ENCODE measurements around the gene CPT2. TPM values are rescaled to one million over a fixed set of nuclear protein-coding genes. Genes with fewer than 3 reads are reported as not detected.

The CPT2 gene
- total and polyA plus RNA-seq, 9 of the 15 experiments (the other 6 are each of a cell fraction or from before 2014, with no cell fraction given) = 7.6 to 25.1 (median 16.8) TPM

DNA sequence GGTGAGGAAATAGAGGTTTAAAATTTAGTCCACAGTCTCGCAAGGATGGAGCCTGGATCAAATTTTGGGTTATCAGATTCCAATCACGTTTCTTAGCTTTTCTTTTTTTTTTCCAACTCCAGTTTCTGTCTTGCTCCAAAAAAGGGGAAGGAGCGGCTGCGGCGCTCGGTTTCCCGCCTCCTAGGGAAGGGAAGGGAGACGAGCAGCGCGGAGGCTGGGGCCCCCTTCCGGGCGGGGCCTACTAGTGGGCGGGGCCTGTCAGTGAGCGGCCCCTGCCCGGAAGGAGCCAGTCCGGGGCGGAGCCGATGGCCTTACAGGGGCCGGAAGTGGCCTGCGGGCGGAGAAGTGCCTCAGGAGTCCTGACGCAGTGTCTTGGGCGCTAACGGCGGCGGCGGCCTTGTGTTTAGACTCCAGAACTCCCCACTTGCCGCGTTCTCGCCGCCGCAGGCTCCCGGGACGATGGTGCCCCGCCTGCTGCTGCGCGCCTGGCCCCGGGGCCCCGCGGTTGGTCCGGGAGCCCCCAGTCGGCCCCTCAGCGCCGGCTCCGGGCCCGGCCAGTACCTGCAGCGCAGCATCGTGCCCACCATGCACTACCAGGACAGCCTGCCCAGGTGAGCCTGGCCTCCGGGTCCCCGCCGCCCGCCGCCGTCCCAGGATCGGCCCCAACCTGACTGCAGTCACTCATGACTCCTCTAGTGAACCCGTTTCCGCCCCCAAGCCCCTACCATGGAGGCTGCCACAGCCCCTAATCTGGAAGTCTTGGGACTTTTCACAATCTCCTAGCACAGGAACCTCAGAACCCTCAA lies at the start of gene CPT2 (continued):
- TF ChIP-seq, protein P1, sequence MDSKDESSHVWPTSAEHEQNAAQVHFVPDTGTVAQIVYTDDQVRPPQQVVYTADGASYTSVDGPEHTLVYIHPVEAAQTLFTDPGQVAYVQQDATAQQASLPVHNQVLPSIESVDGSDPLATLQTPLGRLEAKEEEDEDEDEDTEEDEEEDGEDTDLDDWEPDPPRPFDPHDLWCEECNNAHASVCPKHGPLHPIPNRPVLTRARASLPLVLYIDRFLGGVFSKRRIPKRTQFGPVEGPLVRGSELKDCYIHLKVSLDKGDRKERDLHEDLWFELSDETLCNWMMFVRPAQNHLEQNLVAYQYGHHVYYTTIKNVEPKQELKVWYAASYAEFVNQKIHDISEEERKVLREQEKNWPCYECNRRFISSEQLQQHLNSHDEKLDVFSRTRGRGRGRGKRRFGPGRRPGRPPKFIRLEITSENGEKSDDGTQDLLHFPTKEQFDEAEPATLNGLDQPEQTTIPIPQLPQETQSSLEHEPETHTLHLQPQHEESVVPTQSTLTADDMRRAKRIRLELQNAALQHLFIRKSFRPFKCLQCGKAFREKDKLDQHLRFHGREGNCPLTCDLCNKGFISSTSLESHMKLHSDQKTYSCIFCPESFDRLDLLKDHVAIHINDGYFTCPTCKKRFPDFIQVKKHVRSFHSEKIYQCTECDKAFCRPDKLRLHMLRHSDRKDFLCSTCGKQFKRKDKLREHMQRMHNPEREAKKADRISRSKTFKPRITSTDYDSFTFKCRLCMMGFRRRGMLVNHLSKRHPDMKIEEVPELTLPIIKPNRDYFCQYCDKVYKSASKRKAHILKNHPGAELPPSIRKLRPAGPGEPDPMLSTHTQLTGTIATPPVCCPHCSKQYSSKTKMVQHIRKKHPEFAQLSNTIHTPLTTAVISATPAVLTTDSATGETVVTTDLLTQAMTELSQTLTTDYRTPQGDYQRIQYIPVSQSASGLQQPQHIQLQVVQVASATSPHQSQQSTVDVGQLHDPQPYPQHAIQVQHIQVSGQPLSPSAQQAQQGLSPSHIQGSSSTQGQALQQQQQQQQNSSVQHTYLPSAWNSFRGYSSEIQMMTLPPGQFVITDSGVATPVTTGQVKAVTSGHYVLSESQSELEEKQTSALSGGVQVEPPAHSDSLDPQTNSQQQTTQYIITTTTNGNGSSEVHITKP (IDR thresholded peaks at IDR 0.05; ENCODE audit: partially characterized antibody) = no peak
- TF ChIP-seq ZNF717 (CRISPR knock-in tag; IDR thresholded peaks at IDR 0.05) (no peak), CAMTA2 (CRISPR knock-in tag; conservative IDR thresholded peaks at IDR 0.05) (no peak), ZNF175 (CRISPR knock-in tag; IDR thresholded peaks at IDR 0.05; ENCODE audit: low read depth) (no peak), SMARCA4 (IDR thresholded peaks at IDR 0.05) (peak; percentile 75), FOXJ3 (CRISPR knock-in tag; IDR thresholded peaks at IDR 0.05) (no peak), NCOA2 (IDR thresholded peaks at IDR 0.05; ENCODE audit: partially characterized antibody in 2 of 2) (no peak), ZNF707 (CRISPR knock-in tag; conservative IDR thresholded peaks at IDR 0.05) (no peak), NRF1 (conservative IDR thresholded peaks at IDR 0.05 in 1 of 2, IDR thresholded peaks at IDR 0.05 in 1 of 2) (peak; percentile 70 to 76), DACH1 (IDR thresholded peaks at IDR 0.05; ENCODE audit: partially characterized antibody) (no peak), GABPB2 (CRISPR knock-in tag; conservative IDR thresholded peaks at IDR 0.05) (no peak), RBM22 (IDR thresholded peaks at IDR 0.05; ENCODE audit: low read depth, low read length, poor library complexity, severe bottlenecking) (peak; percentile 77), MYBL2 (IDR thresholded peaks at IDR 0.05; ENCODE audit: low read depth) (no peak), MYBL2 (CRISPR knock-in tag; IDR thresholded peaks at IDR 0.05; ENCODE audit: borderline replicate concordance) (no peak), ERF (CRISPR knock-in tag; IDR thresholded peaks at IDR 0.05) (peak; percentile 78; the same call in 1 of the 2 replicates), ZNF79 (CRISPR knock-in tag; IDR thresholded peaks at IDR 0.05; ENCODE audit: low read depth) (no peak)
- TF ChIP-seq, protein P2, sequence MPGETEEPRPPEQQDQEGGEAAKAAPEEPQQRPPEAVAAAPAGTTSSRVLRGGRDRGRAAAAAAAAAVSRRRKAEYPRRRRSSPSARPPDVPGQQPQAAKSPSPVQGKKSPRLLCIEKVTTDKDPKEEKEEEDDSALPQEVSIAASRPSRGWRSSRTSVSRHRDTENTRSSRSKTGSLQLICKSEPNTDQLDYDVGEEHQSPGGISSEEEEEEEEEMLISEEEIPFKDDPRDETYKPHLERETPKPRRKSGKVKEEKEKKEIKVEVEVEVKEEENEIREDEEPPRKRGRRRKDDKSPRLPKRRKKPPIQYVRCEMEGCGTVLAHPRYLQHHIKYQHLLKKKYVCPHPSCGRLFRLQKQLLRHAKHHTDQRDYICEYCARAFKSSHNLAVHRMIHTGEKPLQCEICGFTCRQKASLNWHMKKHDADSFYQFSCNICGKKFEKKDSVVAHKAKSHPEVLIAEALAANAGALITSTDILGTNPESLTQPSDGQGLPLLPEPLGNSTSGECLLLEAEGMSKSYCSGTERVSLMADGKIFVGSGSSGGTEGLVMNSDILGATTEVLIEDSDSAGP (CRISPR knock-in tag; IDR thresholded peaks at IDR 0.05) = 0 out of 2 replicates have a peak, but pooled peaks have one; percentile 37
- TF ChIP-seq, protein P3, sequence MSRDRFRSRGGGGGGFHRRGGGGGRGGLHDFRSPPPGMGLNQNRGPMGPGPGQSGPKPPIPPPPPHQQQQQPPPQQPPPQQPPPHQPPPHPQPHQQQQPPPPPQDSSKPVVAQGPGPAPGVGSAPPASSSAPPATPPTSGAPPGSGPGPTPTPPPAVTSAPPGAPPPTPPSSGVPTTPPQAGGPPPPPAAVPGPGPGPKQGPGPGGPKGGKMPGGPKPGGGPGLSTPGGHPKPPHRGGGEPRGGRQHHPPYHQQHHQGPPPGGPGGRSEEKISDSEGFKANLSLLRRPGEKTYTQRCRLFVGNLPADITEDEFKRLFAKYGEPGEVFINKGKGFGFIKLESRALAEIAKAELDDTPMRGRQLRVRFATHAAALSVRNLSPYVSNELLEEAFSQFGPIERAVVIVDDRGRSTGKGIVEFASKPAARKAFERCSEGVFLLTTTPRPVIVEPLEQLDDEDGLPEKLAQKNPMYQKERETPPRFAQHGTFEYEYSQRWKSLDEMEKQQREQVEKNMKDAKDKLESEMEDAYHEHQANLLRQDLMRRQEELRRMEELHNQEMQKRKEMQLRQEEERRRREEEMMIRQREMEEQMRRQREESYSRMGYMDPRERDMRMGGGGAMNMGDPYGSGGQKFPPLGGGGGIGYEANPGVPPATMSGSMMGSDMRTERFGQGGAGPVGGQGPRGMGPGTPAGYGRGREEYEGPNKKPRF (IDR thresholded peaks at IDR 0.05; ENCODE audit: low read depth, low read length) = no peak
- TF ChIP-seq, protein P4, sequence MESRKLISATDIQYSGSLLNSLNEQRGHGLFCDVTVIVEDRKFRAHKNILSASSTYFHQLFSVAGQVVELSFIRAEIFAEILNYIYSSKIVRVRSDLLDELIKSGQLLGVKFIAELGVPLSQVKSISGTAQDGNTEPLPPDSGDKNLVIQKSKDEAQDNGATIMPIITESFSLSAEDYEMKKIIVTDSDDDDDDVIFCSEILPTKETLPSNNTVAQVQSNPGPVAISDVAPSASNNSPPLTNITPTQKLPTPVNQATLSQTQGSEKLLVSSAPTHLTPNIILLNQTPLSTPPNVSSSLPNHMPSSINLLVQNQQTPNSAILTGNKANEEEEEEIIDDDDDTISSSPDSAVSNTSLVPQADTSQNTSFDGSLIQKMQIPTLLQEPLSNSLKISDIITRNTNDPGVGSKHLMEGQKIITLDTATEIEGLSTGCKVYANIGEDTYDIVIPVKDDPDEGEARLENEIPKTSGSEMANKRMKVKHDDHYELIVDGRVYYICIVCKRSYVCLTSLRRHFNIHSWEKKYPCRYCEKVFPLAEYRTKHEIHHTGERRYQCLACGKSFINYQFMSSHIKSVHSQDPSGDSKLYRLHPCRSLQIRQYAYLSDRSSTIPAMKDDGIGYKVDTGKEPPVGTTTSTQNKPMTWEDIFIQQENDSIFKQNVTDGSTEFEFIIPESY (CRISPR knock-in tag; IDR thresholded peaks at IDR 0.05) = no peak
